SK-N-SH (cell line): ENCODE measurements around the gene FBP1.

Source experiments
- GABPA ChIP-seq: IDR thresholded peaks from 2 replicates; pipeline ENCODE4 v1.4.0; 2012; ENCODE audit warnings: low read depth, mild to moderate bottlenecking
- SIN3A ChIP-seq: IDR thresholded peaks from 2 replicates; pipeline ENCODE4 v1.6.1; 2012; ENCODE audit warnings: low read depth, mild to moderate bottlenecking, low read length, moderate library complexity, borderline replicate concordance
- SMC3 ChIP-seq: IDR thresholded peaks from 2 replicates; pipeline ENCODE4 v1.6.1; 2012; ENCODE audit warnings: low read depth, low read length, improper control_type of control experiment
- TAF1 ChIP-seq: IDR thresholded peaks from 2 replicates; pipeline ENCODE4 v1.6.1; 2012; ENCODE audit warnings: low read depth, mild to moderate bottlenecking, low read length, moderate library complexity, borderline replicate concordance
- TF ChIP-seq, protein P1 (sequence below): IDR thresholded peaks from 2 replicates; pipeline ENCODE4; 2012
- TF ChIP-seq, protein P2 (sequence below): IDR thresholded peaks from 2 replicates; pipeline ENCODE4 v1.4.0; 2012; ENCODE audit warnings: low read depth
- TF ChIP-seq, protein P3 (sequence below): fragments of 200-600 bp; sonication (generic); IDR thresholded peaks from 2 replicates; pipeline ENCODE4 v1.6.1; 2017; ENCODE audit warnings: antibody characterized with exemption, mild to moderate bottlenecking, moderate library complexity

DNA sequence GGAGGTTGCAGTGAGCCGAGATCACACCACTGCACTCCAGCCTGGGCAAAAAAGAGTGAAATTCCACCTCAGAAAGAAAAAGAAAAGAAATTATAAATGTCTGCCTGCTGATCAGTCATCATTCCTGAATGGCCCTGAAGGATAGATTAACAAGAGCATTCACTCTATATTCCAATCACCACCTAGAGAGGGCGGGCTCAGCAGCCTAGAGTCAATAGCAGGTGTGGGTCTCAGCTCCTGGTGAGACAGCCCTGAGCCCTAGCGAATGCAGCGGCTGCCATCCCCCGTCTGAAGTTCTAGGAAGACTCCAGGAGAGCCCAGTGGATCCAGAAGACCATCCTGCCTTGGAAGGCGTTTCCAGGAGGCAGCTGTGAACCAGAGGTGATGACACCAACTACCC lies 12.0 kb downstream of the FBP1 start:
- no peak for TF ChIP-seq GABPA
- no peak for TF ChIP-seq SIN3A
- TF ChIP-seq, protein P1, sequence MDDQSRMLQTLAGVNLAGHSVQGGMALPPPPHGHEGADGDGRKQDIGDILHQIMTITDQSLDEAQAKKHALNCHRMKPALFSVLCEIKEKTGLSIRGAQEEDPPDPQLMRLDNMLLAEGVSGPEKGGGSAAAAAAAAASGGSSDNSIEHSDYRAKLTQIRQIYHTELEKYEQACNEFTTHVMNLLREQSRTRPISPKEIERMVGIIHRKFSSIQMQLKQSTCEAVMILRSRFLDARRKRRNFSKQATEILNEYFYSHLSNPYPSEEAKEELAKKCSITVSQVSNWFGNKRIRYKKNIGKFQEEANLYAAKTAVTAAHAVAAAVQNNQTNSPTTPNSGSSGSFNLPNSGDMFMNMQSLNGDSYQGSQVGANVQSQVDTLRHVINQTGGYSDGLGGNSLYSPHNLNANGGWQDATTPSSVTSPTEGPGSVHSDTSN = no peak
- TF ChIP-seq, protein P2, sequence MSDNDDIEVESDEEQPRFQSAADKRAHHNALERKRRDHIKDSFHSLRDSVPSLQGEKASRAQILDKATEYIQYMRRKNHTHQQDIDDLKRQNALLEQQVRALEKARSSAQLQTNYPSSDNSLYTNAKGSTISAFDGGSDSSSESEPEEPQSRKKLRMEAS = no peak
- TF ChIP-seq, protein P3, sequence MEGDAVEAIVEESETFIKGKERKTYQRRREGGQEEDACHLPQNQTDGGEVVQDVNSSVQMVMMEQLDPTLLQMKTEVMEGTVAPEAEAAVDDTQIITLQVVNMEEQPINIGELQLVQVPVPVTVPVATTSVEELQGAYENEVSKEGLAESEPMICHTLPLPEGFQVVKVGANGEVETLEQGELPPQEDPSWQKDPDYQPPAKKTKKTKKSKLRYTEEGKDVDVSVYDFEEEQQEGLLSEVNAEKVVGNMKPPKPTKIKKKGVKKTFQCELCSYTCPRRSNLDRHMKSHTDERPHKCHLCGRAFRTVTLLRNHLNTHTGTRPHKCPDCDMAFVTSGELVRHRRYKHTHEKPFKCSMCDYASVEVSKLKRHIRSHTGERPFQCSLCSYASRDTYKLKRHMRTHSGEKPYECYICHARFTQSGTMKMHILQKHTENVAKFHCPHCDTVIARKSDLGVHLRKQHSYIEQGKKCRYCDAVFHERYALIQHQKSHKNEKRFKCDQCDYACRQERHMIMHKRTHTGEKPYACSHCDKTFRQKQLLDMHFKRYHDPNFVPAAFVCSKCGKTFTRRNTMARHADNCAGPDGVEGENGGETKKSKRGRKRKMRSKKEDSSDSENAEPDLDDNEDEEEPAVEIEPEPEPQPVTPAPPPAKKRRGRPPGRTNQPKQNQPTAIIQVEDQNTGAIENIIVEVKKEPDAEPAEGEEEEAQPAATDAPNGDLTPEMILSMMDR = no peak
- no peak for TF ChIP-seq SMC3
- no peak for TF ChIP-seq TAF1
